HG03354 (cell line): ENCODE data around the gene RPL36AL.
"Not testable (repeated sequence)": the region's sequence is repeated elsewhere in the genome, so short reads cannot be mapped to it uniquely, and the experiment has no call there.

Source experiments
- ATAC-seq: cut with Tn5 transposase; IDR thresholded peaks from one replicate; pipeline ENCODE4 v1.9.1; 2021; ENCODE audit warnings: mild to moderate bottlenecking; ENCODE audit not compliant: unreplicated experiment, poor library complexity, severe bottlenecking

Gene RPL36AL

GRCh38 chr14:49620182-49621113, at the start of gene RPL36AL, which contains the start of gene MGAT2:
Gene RPL36AL, minus strand, starts transcription at chr14:49620626. Its CDS starts 1,522 bp downstream, at chr14:49619104.
Gene MGAT2, plus strand, starts transcription at chr14:49620799. Its CDS starts 470 bp downstream, at chr14:49621269.
- peak; percentile 95 for ATAC-seq

- ATAC-seq: no peak
Measured at GRCh38 chr14:49659526-49660455, 39.4 kb upstream of the RPL36AL start.

GRCh38 chr14:49657500-49657899, 37.1 kb upstream of the RPL36AL start:
- not testable (repeated sequence) for ATAC-seq

DNA sequence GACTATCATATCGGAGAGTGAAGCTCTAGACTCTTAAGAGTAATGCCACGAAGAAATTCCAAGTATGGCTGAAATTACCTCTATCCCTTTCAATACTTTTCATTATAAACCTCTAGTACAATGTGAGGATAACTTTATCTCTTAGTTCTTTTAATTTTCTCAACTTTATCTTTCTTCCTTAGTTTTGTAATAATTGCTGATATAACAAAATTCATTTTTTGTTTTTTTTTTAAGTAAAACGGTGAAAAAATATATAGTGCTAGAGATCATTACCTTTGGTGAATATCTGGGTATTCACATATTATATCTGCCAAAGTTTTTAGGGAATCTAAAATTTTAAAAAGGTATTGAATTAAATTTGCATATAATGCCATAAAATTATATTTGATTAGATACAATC, 34.1 kb upstream of the RPL36AL start:
- ATAC-seq: no peak

DNA sequence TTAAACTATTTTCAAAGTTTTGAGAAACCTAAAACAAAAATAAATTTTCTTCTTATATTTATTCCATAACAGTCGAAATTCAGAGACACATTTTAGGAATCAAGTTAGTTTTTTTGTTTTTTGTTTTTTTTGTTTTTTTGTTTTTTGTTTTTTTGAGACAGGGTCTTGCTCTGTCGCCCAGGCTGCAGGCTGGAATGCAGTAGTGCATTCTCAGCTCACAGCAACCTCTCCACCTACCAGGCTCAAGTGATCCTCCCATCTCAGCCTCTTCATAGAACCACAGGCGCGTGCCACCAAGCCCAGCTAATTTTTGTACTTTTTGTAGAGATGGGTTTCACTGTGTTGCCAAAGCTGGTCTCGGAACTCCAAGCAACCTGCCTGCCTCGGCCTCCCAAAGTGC, 33.1 kb upstream of the RPL36AL start:
- ATAC-seq: no peak

DNA sequence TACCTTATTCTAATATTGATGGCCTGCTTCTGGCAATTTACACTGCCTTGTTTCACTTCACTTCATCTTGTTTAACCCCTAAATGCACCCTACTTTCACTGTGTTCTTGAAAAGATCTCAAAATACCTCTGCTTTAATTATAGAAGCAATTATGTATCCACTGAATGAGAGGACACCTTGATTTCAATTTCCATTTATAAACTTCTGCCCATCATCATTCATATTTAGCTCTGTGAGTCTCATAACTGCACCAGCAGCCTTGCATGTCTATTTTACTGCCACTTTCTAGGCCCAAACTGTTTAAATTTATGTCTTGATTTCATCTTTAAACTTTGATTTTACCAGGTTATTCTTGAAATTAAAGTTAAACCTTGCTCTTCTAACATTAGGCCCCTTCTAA, 21.7 kb upstream of the RPL36AL start:
- no peak for ATAC-seq

DNA sequence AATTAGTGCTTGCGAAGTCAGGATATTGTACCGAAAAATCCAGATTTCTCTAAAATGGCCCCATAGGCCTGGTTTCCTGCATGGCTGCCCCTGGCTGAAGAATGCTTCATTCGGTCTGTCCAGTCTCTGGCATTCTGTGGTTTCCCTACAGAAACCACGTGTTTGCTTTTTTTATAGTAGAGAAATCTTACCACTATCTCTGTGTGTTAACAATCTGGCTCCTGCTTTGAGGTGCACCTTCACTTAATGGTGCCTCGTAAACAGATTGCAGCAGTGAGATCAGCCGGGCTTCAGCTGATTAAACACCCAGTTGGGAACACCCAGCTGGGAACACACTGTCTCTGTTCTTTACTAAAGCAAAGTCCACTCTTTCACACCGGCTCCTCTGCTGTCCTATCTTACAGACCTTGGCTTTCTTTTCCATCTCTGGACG, 21.3 kb upstream of the RPL36AL start:
- ATAC-seq: no peak

DNA sequence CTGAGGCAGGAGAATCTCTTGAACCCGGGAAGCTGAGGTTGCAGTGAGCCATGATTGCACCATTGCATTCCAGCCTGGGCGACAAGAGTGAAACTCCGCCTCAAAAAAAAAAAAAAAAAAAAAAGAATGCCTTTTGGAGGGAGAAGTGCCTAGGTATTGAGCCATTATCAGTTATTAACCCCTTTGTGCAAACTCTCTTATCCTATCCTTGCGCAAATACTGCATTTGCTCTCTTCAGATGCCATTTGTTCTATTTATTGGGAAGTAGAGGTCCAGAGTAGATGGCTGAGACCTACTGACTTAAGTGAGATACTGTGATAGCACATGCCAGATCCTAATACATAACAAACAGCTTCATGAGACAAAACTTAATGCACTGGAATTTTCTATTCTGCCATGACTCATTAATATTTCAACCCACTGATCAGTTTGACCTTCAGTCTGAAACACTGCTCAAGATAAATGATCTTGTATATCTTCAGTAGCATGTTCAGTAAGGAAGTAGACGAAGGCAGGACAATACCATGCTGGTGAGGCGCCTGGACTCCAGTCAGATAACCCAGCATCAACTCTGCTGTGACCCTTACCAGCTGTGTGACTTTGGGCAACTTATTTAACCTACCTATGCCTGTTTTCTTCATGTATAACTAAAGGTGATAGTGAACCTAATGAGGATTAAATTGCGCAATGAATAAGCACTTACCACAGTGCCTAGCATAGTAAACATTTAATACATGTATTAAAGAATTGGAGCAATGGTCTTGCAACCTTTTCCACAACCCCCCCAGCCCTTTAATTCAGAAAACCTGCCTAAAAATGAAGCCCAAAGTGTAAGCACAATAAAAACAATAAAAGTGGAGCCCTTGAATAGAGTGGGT, 20.4 kb upstream of the RPL36AL start:
- ATAC-seq: no peak

DNA sequence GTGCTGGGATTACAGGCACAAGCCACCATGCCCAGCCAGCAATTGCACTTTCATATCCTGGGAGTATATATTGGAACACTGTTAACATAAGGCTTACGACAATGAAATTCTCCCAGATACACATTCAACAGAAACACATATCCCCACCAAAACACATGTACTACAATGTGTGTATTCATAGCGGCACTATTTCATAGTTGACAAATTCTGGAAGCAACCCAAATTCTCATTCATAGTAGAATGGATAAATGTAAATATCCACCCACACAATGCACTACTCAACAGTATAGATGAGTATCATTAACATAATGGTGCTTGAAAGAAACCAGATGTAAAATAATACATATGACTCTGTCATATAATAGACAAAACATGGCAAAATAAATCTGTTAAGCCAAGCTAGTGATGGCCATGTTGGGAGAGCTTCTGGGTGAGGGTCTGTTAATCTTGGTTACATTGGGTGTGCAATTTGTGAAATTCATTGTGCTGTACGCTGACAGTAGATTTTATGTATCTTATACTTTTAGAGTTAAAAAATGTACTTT, 17.2 kb upstream of the RPL36AL start:
- no peak for ATAC-seq

DNA sequence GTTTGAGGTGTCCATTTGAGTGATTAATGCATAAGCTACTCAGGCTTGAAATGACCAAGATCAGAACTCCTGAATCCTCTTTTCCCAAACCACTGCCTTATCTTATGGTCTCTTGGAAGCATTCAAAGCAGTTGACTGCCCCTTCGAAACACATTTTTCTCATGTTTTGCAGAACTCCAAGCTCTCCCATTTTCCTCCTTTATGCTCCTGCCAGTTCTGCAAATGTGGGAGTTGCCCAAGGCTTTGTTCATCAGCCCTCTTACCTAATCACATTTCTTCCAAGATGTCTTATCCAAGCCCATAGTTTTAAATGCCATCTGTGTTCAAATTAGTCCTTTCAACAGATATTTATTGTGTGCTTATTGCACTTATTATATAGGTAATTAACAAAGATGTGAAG, 16.4 kb upstream of the RPL36AL start:
- no peak for ATAC-seq

- peak; percentile 37 for ATAC-seq
Measured at GRCh38 chr14:49634547-49635334, 14.3 kb upstream of the RPL36AL start, which contains the start of gene DNAAF2. Gene DNAAF2, minus strand, starts transcription at chr14:49635244. Its CDS starts 95 bp downstream, at chr14:49635149.

- peak; percentile 81 for ATAC-seq
Measured at GRCh38 chr14:49633640-49634546, 13.5 kb upstream of the RPL36AL start.

DNA sequence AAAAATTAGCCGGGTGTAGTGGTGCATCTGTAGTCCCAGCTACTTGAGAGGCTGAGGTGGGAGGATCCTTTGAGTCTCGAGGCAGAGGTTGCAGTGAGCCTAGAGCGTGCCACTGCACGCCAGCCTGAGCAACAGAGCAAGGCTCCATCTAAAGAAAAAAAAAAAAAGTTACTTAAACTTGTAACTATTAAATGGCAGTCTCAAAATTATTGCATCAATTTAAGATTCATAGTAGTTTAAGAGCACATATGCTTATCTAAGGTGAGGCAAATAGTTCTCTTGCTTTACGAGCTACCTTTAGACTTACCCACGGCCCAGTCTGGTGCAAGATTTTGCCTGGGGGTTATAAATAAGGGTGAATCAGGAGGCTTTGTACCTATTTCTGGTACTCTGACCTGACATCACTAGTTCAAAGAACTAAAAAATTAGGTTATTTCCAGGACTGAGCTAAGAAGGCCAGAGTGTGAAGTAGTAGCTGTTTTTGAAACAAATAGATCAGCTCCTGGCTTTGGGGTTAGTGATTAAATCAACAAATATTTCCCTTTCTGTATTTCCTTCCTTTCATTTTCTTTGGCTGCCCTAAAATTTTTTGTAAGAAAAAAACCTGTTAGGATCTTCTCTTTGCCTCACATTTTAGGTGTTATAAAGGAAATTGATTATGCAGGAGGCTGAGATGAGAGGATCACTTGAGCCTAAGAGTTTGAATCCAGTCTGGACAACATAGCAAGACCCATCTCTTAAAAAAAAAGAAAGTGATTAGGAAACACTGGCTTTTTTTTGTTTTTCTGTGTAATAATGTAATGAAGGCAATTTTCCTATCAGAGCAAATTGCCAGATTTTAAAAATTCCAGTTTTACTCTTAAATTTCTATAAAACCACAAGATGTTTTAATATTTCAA, 3.8 kb upstream of the RPL36AL start:
- no peak for ATAC-seq

DNA sequence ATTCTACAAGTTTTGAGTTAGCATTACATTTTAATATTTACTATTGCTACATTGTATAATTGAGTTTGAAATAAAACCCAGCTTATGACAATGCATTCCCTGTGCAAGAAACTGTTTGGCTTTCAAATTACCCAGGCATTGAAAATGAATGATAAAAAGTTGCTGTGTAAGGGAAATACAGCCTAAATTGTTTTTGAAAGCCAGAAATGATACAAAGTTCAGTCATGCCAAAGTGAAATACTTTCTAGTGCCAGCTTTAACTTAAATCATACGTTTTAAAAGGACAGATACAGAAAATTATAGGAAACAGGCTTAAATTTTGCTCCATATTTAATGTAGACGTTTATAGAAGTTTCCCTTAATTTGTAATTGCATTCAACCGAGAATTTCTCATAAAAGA, 3.0 kb upstream of the RPL36AL start:
- ATAC-seq: no peak

- no peak for ATAC-seq
Measured at GRCh38 chr14:49622022-49622607, 1.7 kb upstream of the RPL36AL start.
